ENCODE measurements around the gene LIPG. TPM values are rescaled to one million over a fixed set of nuclear protein-coding genes. Genes with fewer than 3 reads are reported as not detected.

Gene LIPG
- polyA plus RNA-seq, 1 donor from 2014 or later = 0.85 TPM

DNA sequence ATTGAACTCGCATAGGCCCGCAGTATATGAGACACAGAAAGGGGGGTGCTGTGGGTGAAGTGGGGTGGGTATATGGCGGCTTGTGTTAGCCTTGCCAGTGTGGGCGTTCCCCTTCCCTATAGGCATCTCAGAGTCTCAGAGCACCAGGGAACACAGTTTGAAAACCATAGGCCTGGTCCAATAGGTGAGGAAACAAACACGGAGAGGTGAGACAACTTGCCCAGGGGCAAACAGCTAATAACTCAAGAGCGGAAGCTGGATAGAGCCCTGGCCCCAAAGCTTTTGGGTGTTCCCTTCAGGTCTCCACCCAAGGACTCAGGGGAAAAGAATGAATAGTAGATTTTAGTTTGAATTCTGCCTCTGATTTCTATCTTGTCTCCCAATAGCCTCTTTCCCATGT, 7.9 kb downstream of the LIPG start:
- H3K27ac ChIP-seq (ENCODE audit: low read length) = no peak overlapping the region
- no peaks in the 10 kb centered on the region for H3K9me2 ChIP-seq (ENCODE audit: insufficient read depth, low read length)
- H3K4me3 ChIP-seq (ENCODE audit: low read length) = no peak overlapping the region
- H4K20me1 ChIP-seq (ENCODE audit: insufficient read depth) = no peaks in the 10 kb centered on the region
- TF ChIP-seq TAF1 (IDR thresholded peaks at IDR 0.05; ENCODE audit: low read depth) (no peak), RAD21 (conservative IDR thresholded peaks at IDR 0.05) (no peak), SMC3 (conservative IDR thresholded peaks at IDR 0.05; ENCODE audit: poor library complexity) (no peak), MXI1 (conservative IDR thresholded peaks at IDR 0.05; ENCODE audit: poor library complexity, severe bottlenecking) (no peak), EZH2 (IDR thresholded peaks at IDR 0.05; ENCODE audit: borderline replicate concordance, insufficient read depth, low read length, poor library complexity, severe bottlenecking) (no peak), REST (IDR thresholded peaks at IDR 0.05; ENCODE audit: borderline replicate concordance) (no peak), CTCF (IDR thresholded peaks at IDR 0.05; ENCODE audit: poor library complexity, severe bottlenecking) (no peak), POLR2AphosphoS5 (IDR thresholded peaks at IDR 0.05) (no peak), EP300 (conservative IDR thresholded peaks at IDR 0.05; ENCODE audit: poor library complexity, severe bottlenecking) (no peak)
- H3K9ac ChIP-seq (ENCODE audit: low read length) = no peak overlapping the region
- H3K9me3 ChIP-seq (ENCODE audit: low read length) = no peaks in the 10 kb centered on the region
- H3K27me3 ChIP-seq (ENCODE audit: insufficient read depth, low read depth, low read length) = no peaks in the 10 kb centered on the region
- H3K4me2 ChIP-seq (ENCODE audit: low read length) = no peak overlapping the region
- no peak overlapping the region for H2AFZ ChIP-seq (ENCODE audit: low read depth, low read length)
- no peaks in the 10 kb centered on the region for H3F3A ChIP-seq (ENCODE audit: insufficient read depth, low read length, poor library complexity, severe bottlenecking)
- H3K36me3 ChIP-seq (ENCODE audit: insufficient read depth, low read length) = no peaks in the 10 kb centered on the region
- H3K79me2 ChIP-seq (replicated peaks; ENCODE audit: insufficient read depth, low read length) = no peaks in the 10 kb centered on the region

- no peak overlapping the region for H3K4me2 ChIP-seq (ENCODE audit: low read length)
- H3K9me3 ChIP-seq (ENCODE audit: low read length) = no peaks in the 10 kb centered on the region
- H4K20me1 ChIP-seq (ENCODE audit: insufficient read depth) = no peaks in the 10 kb centered on the region
- no peaks in the 10 kb centered on the region for H3K27me3 ChIP-seq (ENCODE audit: insufficient read depth, low read depth, low read length)
- no peaks in the 10 kb centered on the region for H3F3A ChIP-seq (ENCODE audit: insufficient read depth, low read length, poor library complexity, severe bottlenecking)
- TF ChIP-seq MXI1 (conservative IDR thresholded peaks at IDR 0.05; ENCODE audit: poor library complexity, severe bottlenecking) (no peak), REST (IDR thresholded peaks at IDR 0.05; ENCODE audit: borderline replicate concordance) (no peak), EZH2 (IDR thresholded peaks at IDR 0.05; ENCODE audit: borderline replicate concordance, insufficient read depth, low read length, poor library complexity, severe bottlenecking) (no peak), CTCF (IDR thresholded peaks at IDR 0.05; ENCODE audit: poor library complexity, severe bottlenecking) (no peak), RAD21 (conservative IDR thresholded peaks at IDR 0.05) (no peak), SMC3 (conservative IDR thresholded peaks at IDR 0.05; ENCODE audit: poor library complexity) (no peak), POLR2AphosphoS5 (IDR thresholded peaks at IDR 0.05) (no peak), EP300 (conservative IDR thresholded peaks at IDR 0.05; ENCODE audit: poor library complexity, severe bottlenecking) (no peak), TAF1 (IDR thresholded peaks at IDR 0.05; ENCODE audit: low read depth) (no peak)
- H2AFZ ChIP-seq (ENCODE audit: low read depth, low read length) = no peak overlapping the region
- H3K36me3 ChIP-seq (ENCODE audit: insufficient read depth, low read length) = no peaks in the 10 kb centered on the region
- H3K4me3 ChIP-seq (ENCODE audit: low read length) = no peak overlapping the region
- no peaks in the 10 kb centered on the region for H3K79me2 ChIP-seq (replicated peaks; ENCODE audit: insufficient read depth, low read length)
- H3K27ac ChIP-seq (ENCODE audit: low read length) = no peak overlapping the region
- no peak overlapping the region for H3K9ac ChIP-seq (ENCODE audit: low read length)
- no peaks in the 10 kb centered on the region for H3K9me2 ChIP-seq (ENCODE audit: insufficient read depth, low read length)
Measured at GRCh38 chr18:49570836-49571235, 9.0 kb downstream of the LIPG start.
